ENCODE measurements around the gene RMI1. TPM values are rescaled to one million over a fixed set of nuclear protein-coding genes. Genes with fewer than 3 reads are reported as not detected.

Gene RMI1
- total and polyA plus RNA-seq, 10 of the 15 experiments (the other 5 are each of a cell fraction or from before 2014, with no cell fraction given), result 3.6 to 34.1 (median 16.1) TPM

GRCh38 chr9:83991355-83991754 is 10.8 kb downstream of the RMI1 start:
- WGBS (ENCODE audit: insufficient coverage, insufficient replicate concordance, low lambda C conversion rate, missing lambda C conversion rate), result 94% methylated on average over 1 of the region's 1 CpG
- H3K9me3 ChIP-seq (replicated peaks; ENCODE audit: control insufficient read depth, insufficient read depth, low read length), result no peaks in the 10 kb centered on the region
- no peak overlapping the region for H3K4me2 ChIP-seq (ENCODE audit: control insufficient read depth, insufficient read depth)
- no peak overlapping the region for H3K27ac ChIP-seq (ENCODE audit: control insufficient read depth, insufficient read depth)
- ChIA-PET SMC1A (ENCODE audit: uncharacterized antibody, unreplicated experiment) (no interaction called here), RAD21 (ENCODE audit: unreplicated experiment) (no interaction called here), POLR2A (no interaction called here), CTCF (no interaction called here)
- H3K79me2 ChIP-seq (ENCODE audit: control insufficient read depth, insufficient read depth, low read length), result peaks cover 26% of the 10 kb centered on the region
- peaks cover 4% of the 10 kb centered on the region; the same call in 1 of the 2 replicates for H3K4me1 ChIP-seq (ENCODE audit: control insufficient read depth, insufficient read depth, low read length)
- no TSS peak for BruUV-seq (replicated peaks)
- ATAC-seq (no peak), FAIRE-seq (no peak), DNase-seq (ENCODE audit: low read depth, low spot score) (no peak)
- intact Hi-C loops (cut with micrococcal nuclease; ENCODE audit: unreplicated experiment) (no loop called here), in situ Hi-C loops (cut with MboI) (loop anchor here (25.0 kb wide), 1 partner anchor 771 kb away; no protein-coding TSS in a partner anchor)
- H4K20me1 ChIP-seq (ENCODE audit: control insufficient read depth, insufficient read depth), result no peaks in the 10 kb centered on the region
- peaks cover 0 to 9% of the 10 kb centered on the region in 2 experiments; a peak in 2 of 4 replicates for H3K36me3 ChIP-seq (ENCODE audit: control insufficient read depth in 2 of 2, insufficient read depth in 2 of 2, low read length in 1 of 2)
- no peak overlapping the region for H3K4me3 ChIP-seq
- TF ChIP-seq ZBED1 (IDR thresholded peaks at IDR 0.05; ENCODE audit: borderline replicate concordance) (no peak), EP300 (IDR thresholded peaks at IDR 0.05; ENCODE audit: borderline replicate concordance in 1 of 2, control insufficient read depth in 1 of 2, low read depth in 2 of 2, low read length in 2 of 2) (no peak)
- H3K27me3 ChIP-seq (replicated peaks in 1 of 2; ENCODE audit: control insufficient read depth in 2 of 2, insufficient read depth in 2 of 2, low read length in 1 of 2), result no peaks in the 10 kb centered on the region
- no peak overlapping the region for H2AFZ ChIP-seq (ENCODE audit: control insufficient read depth, low read depth, low read length)
- no peak overlapping the region for H3K9ac ChIP-seq (ENCODE audit: control insufficient read depth, insufficient read depth, low read length)

GRCh38 chr9:83992407-83992806 is 11.8 kb downstream of the RMI1 start:
- Histone ChIP-seq H3K36me3 (ENCODE audit: control insufficient read depth in 2 of 2, insufficient read depth in 2 of 2, low read length in 1 of 2) (peaks cover 0 to 9% of the 10 kb centered on the region in 2 experiments; a peak in 2 of 4 replicates), H3K9ac (ENCODE audit: control insufficient read depth, insufficient read depth, low read length) (no peak overlapping the region), H3K27me3 (replicated peaks in 1 of 2; ENCODE audit: control insufficient read depth in 2 of 2, insufficient read depth in 2 of 2, low read length in 1 of 2) (no peaks in the 10 kb centered on the region), H4K20me1 (ENCODE audit: control insufficient read depth, insufficient read depth) (no peaks in the 10 kb centered on the region), H3K4me3 (no peak overlapping the region), H3K4me2 (ENCODE audit: control insufficient read depth, insufficient read depth) (no peak overlapping the region), H3K4me1 (ENCODE audit: control insufficient read depth, insufficient read depth, low read length) (no peaks in the 10 kb centered on the region), H3K9me3 (replicated peaks; ENCODE audit: control insufficient read depth, insufficient read depth, low read length) (no peaks in the 10 kb centered on the region), H3K79me2 (ENCODE audit: control insufficient read depth, insufficient read depth, low read length) (peaks cover 16% of the 10 kb centered on the region), H3K27ac (ENCODE audit: control insufficient read depth, insufficient read depth) (no peak overlapping the region), H2AFZ (ENCODE audit: control insufficient read depth, low read depth, low read length) (no peak overlapping the region)
- in situ Hi-C loops (cut with MboI) (loop anchor here (25.0 kb wide), 1 partner anchor 770 kb away; no protein-coding TSS in a partner anchor), intact Hi-C loops (cut with micrococcal nuclease; ENCODE audit: unreplicated experiment) (no loop called here)
- no peak for ATAC-seq
- no peak for FAIRE-seq
- TF ChIP-seq TCF7 (IDR thresholded peaks at IDR 0.05; ENCODE audit: borderline replicate concordance) (no peak), ZNF207 (IDR thresholded peaks at IDR 0.05; ENCODE audit: borderline replicate concordance) (no peak), FOS (IDR thresholded peaks at IDR 0.05; ENCODE audit: borderline replicate concordance, extremely low read depth, insufficient read length) (no peak), TARDBP (IDR thresholded peaks at IDR 0.05; ENCODE audit: borderline replicate concordance) (no peak), KAT2A (conservative IDR thresholded peaks at IDR 0.05; ENCODE audit: control insufficient read depth, low read depth, low read length) (no peak), RFX5 (IDR thresholded peaks at IDR 0.05; ENCODE audit: low read depth, low read length) (no peak)
- TF ChIP-seq, protein P1, sequence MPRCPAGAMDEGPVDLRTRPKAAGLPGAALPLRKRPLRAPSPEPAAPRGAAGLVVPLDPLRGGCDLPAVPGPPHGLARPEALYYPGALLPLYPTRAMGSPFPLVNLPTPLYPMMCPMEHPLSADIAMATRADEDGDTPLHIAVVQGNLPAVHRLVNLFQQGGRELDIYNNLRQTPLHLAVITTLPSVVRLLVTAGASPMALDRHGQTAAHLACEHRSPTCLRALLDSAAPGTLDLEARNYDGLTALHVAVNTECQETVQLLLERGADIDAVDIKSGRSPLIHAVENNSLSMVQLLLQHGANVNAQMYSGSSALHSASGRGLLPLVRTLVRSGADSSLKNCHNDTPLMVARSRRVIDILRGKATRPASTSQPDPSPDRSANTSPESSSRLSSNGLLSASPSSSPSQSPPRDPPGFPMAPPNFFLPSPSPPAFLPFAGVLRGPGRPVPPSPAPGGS (IDR thresholded peaks at IDR 0.05; ENCODE audit: borderline replicate concordance, insufficient read depth, low read depth, low read length, poor library complexity, severe bottlenecking), result no peak
- POLR2A ChIA-PET, result no interaction called here
- no peak for DNase-seq (ENCODE audit: low read depth, low spot score)
- SMC1A ChIA-PET (ENCODE audit: uncharacterized antibody, unreplicated experiment), result interaction anchor here (0.5 to 1.1 kb wide), 3 partner anchors 8 to 479 kb away, joined by 3 to 4 read pairs (median 3); no protein-coding TSS in a partner anchor
- CTCF ChIA-PET, result interaction anchor here (1.0 kb wide), 1 partner anchor 268 kb away, joined by 3 read pairs; no protein-coding TSS in a partner anchor
- RAD21 ChIA-PET (ENCODE audit: unreplicated experiment), result no interaction called here
- WGBS (ENCODE audit: insufficient coverage, insufficient replicate concordance, low lambda C conversion rate, missing lambda C conversion rate), result 88% methylated on average over 1 of the region's 1 CpG
- no TSS peak for BruUV-seq (replicated peaks)
